ENCODE data around the gene PEA15. TPM values are rescaled to one million over a fixed set of nuclear protein-coding genes. Genes with fewer than 3 reads are reported as not detected.

Gene PEA15
- total and polyA plus RNA-seq, 2 of the 8 experiments (the other 6 are each of a cell fraction or from before 2014, with no cell fraction given): 71.3 to 75.1 TPM

DNA sequence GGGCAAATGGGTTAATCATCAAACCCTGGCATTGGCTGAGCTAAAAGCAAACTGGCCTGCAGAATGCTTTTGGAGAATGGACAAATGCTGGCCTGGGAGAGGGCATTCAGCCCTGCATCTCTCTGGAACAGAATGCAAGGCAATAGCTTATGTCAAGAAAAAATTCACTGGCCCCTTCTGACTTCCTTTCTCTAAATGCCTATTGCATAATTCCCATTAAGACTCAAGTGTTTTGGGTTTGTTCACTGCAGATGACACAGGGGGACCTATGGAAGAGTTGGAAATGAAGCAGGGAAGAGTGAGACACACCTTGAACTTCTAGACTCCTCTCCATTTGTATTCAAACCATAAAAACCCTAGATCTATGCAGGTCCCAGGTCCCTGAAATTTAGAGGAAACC is 15.9 kb downstream of the PEA15 start:
- H3K4me1 ChIP-seq (replicated peaks in 1 of 4; ENCODE audit: control insufficient read depth in 3 of 4, insufficient read depth in 4 of 4, low read length in 3 of 4): no peaks in the 10 kb centered on the region
- H2BK5ac ChIP-seq (ENCODE audit: low read depth, low read length): no peak overlapping the region
- no peak overlapping the region for H3K56ac ChIP-seq (replicated peaks; ENCODE audit: insufficient read length, low read depth, low read length)
- H3K18ac ChIP-seq (ENCODE audit: extremely low read depth, low read length): no peak overlapping the region
- H2BK120ac ChIP-seq (replicated peaks; ENCODE audit: low read depth, low read length): no peak overlapping the region
- H4K20me1 ChIP-seq (replicated peaks in 1 of 2; ENCODE audit: control insufficient read depth in 1 of 2, insufficient read depth in 2 of 2, low read length in 2 of 2): peaks cover 3 to 4% of the 10 kb centered on the region in 2 experiments
- H3K4me2 ChIP-seq (ENCODE audit: insufficient read depth in 1 of 2, low read depth in 2 of 2, low read length in 2 of 2): no peak overlapping the region
- H2AK5ac ChIP-seq (ENCODE audit: low read depth, low read length): no peak overlapping the region
- H3K79me1 ChIP-seq (ENCODE audit: low read depth, low read length): no peaks in the 10 kb centered on the region
- H3K27me3 ChIP-seq (replicated peaks in 1 of 4; ENCODE audit: control insufficient read depth in 3 of 4, extremely low read depth in 1 of 4, insufficient read depth in 3 of 4, low read length in 3 of 4): no peaks in the 10 kb centered on the region
- no peak overlapping the region for H3K9ac ChIP-seq (replicated peaks in 1 of 4; ENCODE audit: extremely low read depth in 1 of 4, low read depth in 3 of 4, low read length in 3 of 4)
- H3K14ac ChIP-seq (ENCODE audit: insufficient read length): no peak overlapping the region
- H4K91ac ChIP-seq (replicated peaks; ENCODE audit: insufficient read length, low read length): no peak overlapping the region
- H3K4me3 ChIP-seq (ENCODE audit: extremely low read depth in 1 of 4, insufficient read depth in 2 of 4, low read depth in 3 of 4, low read length in 4 of 4): no peak overlapping the region
- H3K23me2 ChIP-seq (ENCODE audit: low read depth, low read length): no peaks in the 10 kb centered on the region
- H2AFZ ChIP-seq (ENCODE audit: low read length): no peak overlapping the region
- no peak overlapping the region for H4K8ac ChIP-seq (ENCODE audit: extremely low read depth, insufficient read depth, low read length)
- H3K36me3 ChIP-seq (ENCODE audit: control insufficient read depth in 2 of 4, insufficient read depth in 4 of 4, low read length in 3 of 4): peaks cover 26 to 86% (median 70%) of the 10 kb centered on the region in 4 experiments
- H4K5ac ChIP-seq (ENCODE audit: insufficient read length, low read depth, low read length): no peak overlapping the region
- no peak overlapping the region for H3K23ac ChIP-seq (ENCODE audit: insufficient read length)
- DNase-seq (ENCODE audit: low read depth in 1 of 2, low spot score in 2 of 2): no peak
- H3K79me2 ChIP-seq (ENCODE audit: control insufficient read depth in 1 of 2, insufficient read depth in 2 of 2, low read length in 2 of 2): no peaks in the 10 kb centered on the region
- no peaks in the 10 kb centered on the region for H3K9me3 ChIP-seq (ENCODE audit: insufficient read depth in 2 of 2, low read depth in 1 of 2, low read length in 1 of 2)
- H3K27ac ChIP-seq (ENCODE audit: low read depth, low read length): no peak overlapping the region
- H2BK15ac ChIP-seq (ENCODE audit: low read length): no peak overlapping the region
- H2BK12ac ChIP-seq (ENCODE audit: low read depth, low read length): no peak overlapping the region
- no peak overlapping the region for H3K4ac ChIP-seq (replicated peaks; ENCODE audit: insufficient read length, low read depth, low read length)
- ChIA-PET CTCF (ENCODE audit: partially characterized antibody) (interaction anchor here (0.6 to 7.4 kb wide), 25 partner anchors 7 to 163 kb away, joined by 3 to 105 read pairs (median 10); partner anchors contain the start of genes CASQ1 and PEA15), POLR2A (ENCODE audit: partially characterized antibody) (interaction anchor here (0.8 to 5.1 kb wide), 7 partner anchors 8 to 120 kb away, joined by 3 to 44 read pairs (median 4); partner anchors contain the start of gene DCAF8)
- H2BK20ac ChIP-seq (ENCODE audit: low read length): no peak overlapping the region
- FAIRE-seq: no peak
- TF ChIP-seq ASH2L (IDR thresholded peaks at IDR 0.05; ENCODE audit: low read length): no peak
- TF ChIP-seq TEAD4 (IDR thresholded peaks at IDR 0.05; ENCODE audit: low read depth, low read length): no peak
- no peak for TF ChIP-seq EP300 (IDR thresholded peaks at IDR 0.05; ENCODE audit: borderline replicate concordance in 1 of 2, low read depth in 2 of 2, low read length in 2 of 2)
- no peak for TF ChIP-seq SIN3A (conservative IDR thresholded peaks at IDR 0.05 in 1 of 2, IDR thresholded peaks at IDR 0.05 in 1 of 2; ENCODE audit: low read depth in 1 of 2, low read length in 2 of 2)
- no peak for TF ChIP-seq ZNF274 (IDR thresholded peaks at IDR 0.05; ENCODE audit: borderline replicate concordance, extremely low read depth, low read length)
- TF ChIP-seq EZH2 (IDR thresholded peaks at IDR 0.05; ENCODE audit: low read depth, low read length, severe bottlenecking): no peak
